Esophagus muscularis mucosa (tissue), 4 donors: ENCODE data around the gene PSEN1. TPM values are rescaled to one million over a fixed set of nuclear protein-coding genes. Genes with fewer than 3 reads are reported as not detected.

Experiments
- DNase-seq: peaks from one replicate; pipeline ENCODE4 v3.0.0-alpha.2; 2017; ENCODE audit errors: extremely low spot score
- H3K27ac ChIP-seq, 4 donors: fragments of 200-600 bp; sonication (generic); replicated peaks in 1 of 4; 1 replicate in 3 of 4; 2 replicates in 1 of 4; pipeline ENCODE4 v1.5.1; 2016 to 2019; ENCODE audit warnings: mild to moderate bottlenecking in 1 of 4
- H3K27me3 ChIP-seq, 4 donors: fragments of 200-600 bp; sonication (generic); one replicate each; pipeline versions ENCODE4 v1.5.1 to v1.6.0; 2016 to 2019
- H3K36me3 ChIP-seq, 4 donors: fragments of 200-600 bp; sonication (generic); one replicate each; pipeline ENCODE4 v1.5.1; 2016 to 2019
- H3K4me1 ChIP-seq, 4 donors: fragments of 200-600 bp; sonication (generic); one replicate each; pipeline ENCODE4 v1.5.1; 2016 to 2019
- H3K4me3 ChIP-seq, 4 donors: fragments of 200-600 bp; sonication (generic); 1 replicate in 2 of 4; 2 replicates in 2 of 4; pipeline ENCODE4 v1.5.1; 2016 to 2019; ENCODE audit warnings: mild to moderate bottlenecking in 4 of 4, moderate library complexity in 1 of 4
- H3K9me3 ChIP-seq, 4 donors: fragments of 200-600 bp; sonication (generic); 1 replicate in 3 of 4; 2 replicates in 1 of 4; pipeline ENCODE4 v1.5.1; 2016 to 2019
- CTCF ChIP-seq, 3 experiments: fragments of 200-600 bp in 2 of 3; fragments of 450-650 bp in 1 of 3; sonication (generic) in 2 of 3; IDR thresholded peaks; one replicate each; pipeline ENCODE4 v1.5.1; 2017 to 2019; ENCODE audit warnings: antibody characterized with exemption in 3 of 3, mild to moderate bottlenecking in 2 of 3, moderate library complexity in 1 of 3
- EP300 ChIP-seq: sonication (generic); formaldehyde crosslinking; IDR thresholded peaks from one replicate; pipeline ENCODE4 v1.6.1; 2017; ENCODE audit warnings: antibody characterized with exemption
- POLR2A ChIP-seq: fragments of 450-650 bp; IDR thresholded peaks from one replicate; pipeline ENCODE4 v1.6.1; 2017; ENCODE audit warnings: antibody characterized with exemption, moderate library complexity, mild to moderate bottlenecking, low read depth
- POLR2AphosphoS5 ChIP-seq, 2 donors: sonication (generic); formaldehyde crosslinking; IDR thresholded peaks; one replicate each; pipeline ENCODE4 v1.6.1; 2017; ENCODE audit warnings: antibody characterized with exemption in 2 of 2
- WGBS: methylation state at CpG from one replicate; pipeline ENCODE4 v1.1.5; 2018; 5-methylcytosine and 5-hydroxymethylcytosine counted together
- intact Hi-C: fragments of 100-400 bp; cut with DNase I; formaldehyde crosslinking; loops from one replicate; pipeline ENCODE4 v1.15.1; 2023
- total RNA-seq, 4 donors: library from RNA; depleted of rRNA; stranded (reverse); fragments of >200 nt; gene quantifications; one replicate each; pipeline versions ENCODE4 v1.1.0 to v1.2.1, GENCODE V29; 2016

PSEN1 gene
- 10 to 100 TPM; 31.7 to 39.0 (median 38.3) TPM for total RNA-seq

GRCh38 chr14:73136387-73137225, at the start of gene PSEN1:
PSEN1 (plus strand) TSS chr14:73136507; CDS start chr14:73148020, 11,513 bp downstream.
- peak within 1 kb of the TSS; percentile 89 to 99 (median 95) for H3K4me3 ChIP-seq
- H3K27me3 ChIP-seq: no peaks in the 10 kb centered on the region
- intact Hi-C loops: no loop called here
- peak within 1 kb of the TSS; percentile 93 to 98 (median 98) for H3K27ac ChIP-seq
- no peaks in the 10 kb centered on the region for H3K9me3 ChIP-seq
- H3K36me3 ChIP-seq: no peaks in the 10 kb centered on the region
- under 1% methylated on average over 42 of the region's 71 CpGs for WGBS
- DNase-seq: peak; percentile 99
- H3K4me1 ChIP-seq: peaks cover 18 to 38% (median 24%) of the 10 kb centered on the region in 4 donors
- TF ChIP-seq POLR2AphosphoS5 (IDR thresholded peaks at IDR 0.05): peak; percentile 96 to 97
- peak; percentile 75 for TF ChIP-seq POLR2A
- TF ChIP-seq CTCF (IDR thresholded peaks at IDR 0.05): peak in 1 of 3 experiments; percentile 5
- no peak for TF ChIP-seq EP300

GRCh38 chr14:73091044-73091443, 45.3 kb upstream of the PSEN1 start:
- Histone ChIP-seq H3K27me3 (no peaks in the 10 kb centered on the region), H3K36me3 (peaks cover 26 to 93% (median 65%) of the 10 kb centered on the region in 4 donors), H3K4me3 (no peak overlapping the region), H3K9me3 (no peaks in the 10 kb centered on the region), H3K27ac (no peak overlapping the region), H3K4me1 (peaks cover 0 to 4% (median 0%) of the 10 kb centered on the region in 4 donors)
- 94% methylated on average over 2 of the region's 2 CpGs for WGBS
- DNase-seq: no peak
- TF ChIP-seq POLR2AphosphoS5 (IDR thresholded peaks at IDR 0.05) (no peak), EP300 (no peak), POLR2A (no peak), CTCF (IDR thresholded peaks at IDR 0.05) (no peak)
- intact Hi-C loops: no loop called here

- intact Hi-C loops: no loop called here
- WGBS: 96% methylated on average over 11 of the region's 11 CpGs
- Histone ChIP-seq H3K4me1 (no peaks in the 10 kb centered on the region), H3K9me3 (no peaks in the 10 kb centered on the region), H3K27me3 (no peaks in the 10 kb centered on the region), H3K36me3 (peaks cover 22 to 92% (median 67%) of the 10 kb centered on the region in 4 donors), H3K27ac (no peak overlapping the region), H3K4me3 (no peak overlapping the region)
- TF ChIP-seq POLR2AphosphoS5 (IDR thresholded peaks at IDR 0.05) (no peak), EP300 (no peak), POLR2A (no peak), CTCF (IDR thresholded peaks at IDR 0.05) (no peak)
- DNase-seq: no peak
These were observed 38.9 kb upstream of the PSEN1 start for GRCh38 chr14:73097421-73097820.

GRCh38 chr14:73100334-73100733, 36.0 kb upstream of the PSEN1 start:
- Histone ChIP-seq H3K27me3 (no peaks in the 10 kb centered on the region), H3K9me3 (no peaks in the 10 kb centered on the region), H3K27ac (no peak overlapping the region), H3K4me1 (no peaks in the 10 kb centered on the region), H3K36me3 (peaks cover 22 to 97% (median 82%) of the 10 kb centered on the region in 4 donors), H3K4me3 (no peak overlapping the region)
- WGBS: 91% methylated on average over 4 of the region's 4 CpGs
- no peak for TF ChIP-seq EP300
- no peak for TF ChIP-seq POLR2AphosphoS5 (IDR thresholded peaks at IDR 0.05)
- no peak for TF ChIP-seq CTCF (IDR thresholded peaks at IDR 0.05)
- TF ChIP-seq POLR2A: no peak
- DNase-seq: no peak
- intact Hi-C loops: no loop called here
